ENCODE data around the gene RBMY1B.
"Not testable (repeated sequence)": the region's sequence is repeated elsewhere in the genome, so short reads cannot be mapped to it uniquely, and the experiment has no call there.

RBMY1B gene

GRCh38 chrY:21511038-21511437, at the start of gene RBMY1B:
Gene RBMY1B, plus strand, starts transcription at chrY:21511338. Its CDS starts 2,013 bp downstream, at chrY:21513351.
- in situ Hi-C loops (cut with MboI; ENCODE audit: low pct_unique_long_range_greater_than_20kb, low sequenced_read_pairs, unreplicated experiment); DNase-seq (ENCODE audit: low spot score): not testable (repeated sequence)

- in situ Hi-C loops (cut with MboI; ENCODE audit: low pct_unique_long_range_greater_than_20kb, low sequenced_read_pairs, unreplicated experiment); DNase-seq (ENCODE audit: low spot score): not testable (repeated sequence)
These were observed 48.2 kb upstream of the RBMY1B start for GRCh38 chrY:21462915-21463314.

- DNase-seq (ENCODE audit: low spot score) = no peak
- no peak for TF ChIP-seq CTCF (IDR thresholded peaks at IDR 0.05; ENCODE audit: extremely low read depth, insufficient read depth, missing control alignments)
- in situ Hi-C loops (cut with MboI; ENCODE audit: low pct_unique_long_range_greater_than_20kb, low sequenced_read_pairs, unreplicated experiment) = no loop called here
These were observed 28.2 kb upstream of the RBMY1B start for GRCh38 chrY:21482967-21483366.

- in situ Hi-C loops (cut with MboI; ENCODE audit: low pct_unique_long_range_greater_than_20kb, low sequenced_read_pairs, unreplicated experiment); DNase-seq (ENCODE audit: low spot score): not testable (repeated sequence)
These were observed 23.4 kb downstream of the RBMY1B start, which contains the start of gene RBMY1A1 for GRCh38 chrY:21534579-21534978. Gene RBMY1A1, plus strand, starts transcription at chrY:21534879. Its CDS starts 2,013 bp downstream, at chrY:21536892.

DNA sequence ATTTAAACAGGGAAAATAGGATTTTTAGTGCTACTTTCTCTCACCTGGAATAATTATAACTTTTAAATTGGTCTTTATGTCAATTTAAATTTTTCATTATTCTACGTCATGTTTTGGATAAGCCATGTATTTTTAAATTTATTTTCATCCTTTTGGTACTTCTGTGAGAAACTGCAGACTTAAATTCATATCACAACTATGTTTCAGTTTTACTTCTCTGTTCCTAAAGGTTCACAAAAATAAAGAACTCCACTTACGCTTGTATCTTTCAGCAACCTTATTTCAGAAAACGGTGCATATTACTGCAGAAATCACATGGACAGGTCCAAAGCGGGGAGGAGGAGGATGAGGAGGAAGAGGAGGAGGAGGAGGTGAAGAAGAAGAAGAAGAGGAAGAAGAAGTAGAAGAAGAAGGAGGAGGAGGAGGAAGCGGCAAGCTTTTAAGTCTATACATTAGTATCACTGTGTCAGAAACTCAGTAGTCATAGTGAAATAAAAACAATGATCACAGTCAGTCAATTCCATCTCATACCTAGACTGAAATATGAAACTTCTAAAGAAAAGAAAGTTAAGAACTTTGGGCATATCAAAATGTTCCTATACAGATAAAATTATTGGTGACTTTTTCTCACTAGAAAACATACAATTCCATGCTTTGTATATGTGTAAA, 48.3 kb downstream of the RBMY1B start:
- in situ Hi-C loops (cut with MboI; ENCODE audit: low pct_unique_long_range_greater_than_20kb, low sequenced_read_pairs, unreplicated experiment); DNase-seq (ENCODE audit: low spot score): not testable (repeated sequence)

Measured in GM13977 (cell line).